Hematopoietic multipotent progenitor cell treated with erythropoietin and hydrocortisone succinate and interleukin-3 and kit ligand, for 15 days (in vitro differentiated cells): ENCODE data around the gene SMAP2.
"Not testable (repeated sequence)": the region's sequence is repeated elsewhere in the genome, so short reads cannot be mapped to it uniquely, and the experiment has no call there.

ENCODE experiments used
- DNase-seq: peaks from one replicate; pipeline ENCODE4 v3.0.0-alpha.2; 2015; ENCODE audit warnings: low spot score

SMAP2 gene

GRCh38 chr1:40373323-40374283, at the start of gene SMAP2:
TSS of gene SMAP2 (plus strand) at chr1:40373727. CDS start at chr1:40374121, 394 bp downstream.
- DNase-seq: peak; percentile 97

DNA sequence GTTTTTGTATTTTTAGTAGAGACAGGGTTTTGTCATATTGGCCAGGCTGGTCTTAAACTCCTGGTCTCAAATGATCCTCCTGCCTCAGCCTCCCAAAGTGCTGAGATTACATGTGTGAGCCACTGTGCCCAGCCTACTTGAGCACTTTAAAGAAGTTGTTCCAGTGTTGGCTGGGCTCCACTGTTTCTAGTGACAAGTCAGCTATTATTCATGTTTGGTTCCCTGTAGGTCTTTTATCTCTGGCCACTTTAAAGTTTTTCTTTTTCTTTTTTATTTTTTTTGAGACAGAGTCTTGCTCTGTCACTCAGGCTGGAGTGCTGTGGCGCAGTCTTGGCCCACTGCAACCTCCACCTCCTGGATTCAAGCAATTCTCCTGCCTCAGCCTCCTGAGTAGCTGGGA, 42.1 kb upstream of the SMAP2 start:
- DNase-seq: not testable (repeated sequence)

DNA sequence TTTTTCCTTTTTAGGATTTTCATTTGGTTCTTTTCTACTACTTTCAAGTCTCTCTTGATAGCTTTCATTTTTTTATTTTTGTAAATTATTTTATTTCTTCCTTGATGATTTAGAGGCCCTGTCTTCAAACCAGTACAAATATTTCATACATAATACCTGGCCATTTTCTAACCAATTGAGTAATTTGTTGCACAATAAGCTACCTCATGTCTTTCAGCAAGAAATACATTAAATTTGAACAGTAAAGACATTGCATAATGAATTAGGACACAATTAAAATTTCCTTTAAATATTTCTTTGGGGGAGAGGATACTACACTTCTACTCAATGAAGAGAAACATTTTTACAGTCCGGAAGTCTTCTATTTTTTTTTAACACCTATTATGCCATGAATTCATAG, 40.8 kb upstream of the SMAP2 start:
- no peak for DNase-seq

GRCh38 chr1:40337443-40337842, 36.1 kb upstream of the SMAP2 start:
- DNase-seq: no peak

- DNase-seq: peak; percentile 85
Observed at GRCh38 chr1:40338745-40339419, 34.6 kb upstream of the SMAP2 start.

DNA sequence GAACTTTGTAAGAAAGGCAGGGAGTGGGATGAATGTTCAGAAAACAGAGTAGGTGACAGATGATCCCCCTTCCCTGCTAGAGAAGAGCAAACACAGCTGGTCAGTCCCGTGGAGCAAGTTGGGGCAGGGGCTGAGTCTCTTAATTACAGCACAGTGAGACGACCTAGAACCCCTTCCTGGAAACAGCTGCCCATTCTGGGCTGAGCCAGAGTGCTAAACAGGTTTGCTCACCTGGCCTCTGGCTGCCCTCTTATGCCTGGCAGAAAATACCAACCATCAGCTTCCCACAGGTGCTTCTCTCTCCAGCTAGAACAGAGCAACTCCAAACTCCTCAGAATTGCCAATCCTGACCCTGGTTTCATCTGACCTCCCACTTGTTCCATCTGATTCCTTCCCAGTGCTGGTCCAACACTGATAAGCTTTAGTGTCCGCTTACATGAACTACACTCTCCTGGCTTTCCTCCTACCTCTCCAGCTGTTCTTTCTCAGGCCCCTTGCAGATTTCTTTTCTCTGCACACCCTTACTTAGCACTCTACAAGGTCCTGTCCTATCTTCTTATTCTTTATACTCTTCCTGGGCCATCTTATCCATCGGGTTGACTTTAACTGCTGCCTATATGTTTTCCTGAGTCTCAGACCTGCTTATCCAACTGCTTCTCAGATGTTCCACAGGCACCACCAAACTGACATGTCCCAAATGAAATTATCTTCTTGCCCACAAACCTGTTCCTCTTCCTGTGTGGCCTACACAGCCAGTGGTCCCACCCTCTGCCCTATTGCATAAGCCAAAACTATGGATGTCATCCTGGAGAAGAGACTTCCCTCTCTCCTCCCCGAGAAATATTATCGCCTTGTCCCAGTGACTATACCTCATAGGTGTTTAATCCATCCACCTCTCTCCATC, 33.9 kb upstream of the SMAP2 start:
- no peak for DNase-seq

- no peak for DNase-seq
Observed at GRCh38 chr1:40341491-40342380, 31.8 kb upstream of the SMAP2 start.

DNA sequence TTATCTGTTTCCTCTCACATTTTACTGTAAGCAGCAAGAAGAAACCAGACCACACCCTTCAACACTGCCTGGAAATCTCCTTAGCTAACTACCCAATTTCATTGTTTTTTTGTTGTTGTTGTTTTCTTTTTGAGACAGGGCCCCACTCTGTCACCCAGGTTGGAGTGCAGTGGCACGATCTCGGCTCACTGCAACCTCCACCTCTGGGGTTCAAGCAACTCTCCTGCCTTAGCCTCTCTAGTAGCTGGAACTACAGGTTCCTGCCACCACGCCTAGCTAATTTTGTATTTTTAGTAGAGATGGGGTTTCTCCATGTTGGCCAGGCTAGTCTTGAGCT, 31.2 kb upstream of the SMAP2 start:
- not testable (repeated sequence) for DNase-seq

DNA sequence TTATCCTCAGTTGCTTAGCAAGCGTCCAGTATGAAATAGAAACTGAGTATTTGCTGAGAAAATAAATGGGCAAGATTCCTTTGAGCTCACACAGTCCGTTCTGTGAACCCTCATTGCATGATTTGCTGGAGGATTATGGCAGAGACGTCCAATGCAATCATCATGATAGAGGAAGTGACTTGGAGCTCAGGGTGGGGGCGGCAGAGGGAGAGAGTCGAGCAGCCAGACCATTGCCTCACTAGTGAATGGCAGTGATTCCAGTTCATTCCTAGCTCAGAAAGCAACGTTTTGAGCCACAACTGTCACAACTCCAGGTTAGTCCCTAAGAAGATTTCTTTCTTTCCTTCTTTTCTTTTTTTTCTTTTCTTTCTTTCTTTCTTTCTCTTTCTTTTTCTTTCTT, 28.9 kb upstream of the SMAP2 start:
- DNase-seq: no peak

- no peak for DNase-seq
Observed at GRCh38 chr1:40350391-40350790, 23.1 kb upstream of the SMAP2 start.

GRCh38 chr1:40351124-40351523, 22.4 kb upstream of the SMAP2 start:
- no peak for DNase-seq

GRCh38 chr1:40352126-40352525, 21.4 kb upstream of the SMAP2 start:
- no peak for DNase-seq

DNA sequence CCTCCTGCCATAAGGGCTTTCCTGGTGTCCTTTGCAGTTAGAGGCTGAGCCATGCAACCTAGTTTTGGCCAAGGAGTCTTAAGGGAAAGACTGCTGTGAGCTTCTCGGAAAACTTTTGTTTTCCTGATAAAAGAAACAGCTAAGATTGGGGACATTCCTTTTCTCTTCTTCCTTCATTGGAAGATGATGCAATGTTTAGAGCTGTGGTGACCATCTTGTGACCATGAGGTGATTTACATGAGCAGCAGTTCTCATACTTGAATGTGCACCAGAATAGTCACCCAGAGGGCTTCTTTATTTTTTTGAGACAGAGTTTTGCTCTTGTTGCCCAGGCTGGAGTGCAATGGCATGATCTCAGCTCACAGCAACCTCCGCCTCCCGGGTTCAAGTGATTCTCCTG, 20.4 kb upstream of the SMAP2 start:
- DNase-seq: no peak

GRCh38 chr1:40357625-40358024, 15.9 kb upstream of the SMAP2 start:
- no peak for DNase-seq

DNA sequence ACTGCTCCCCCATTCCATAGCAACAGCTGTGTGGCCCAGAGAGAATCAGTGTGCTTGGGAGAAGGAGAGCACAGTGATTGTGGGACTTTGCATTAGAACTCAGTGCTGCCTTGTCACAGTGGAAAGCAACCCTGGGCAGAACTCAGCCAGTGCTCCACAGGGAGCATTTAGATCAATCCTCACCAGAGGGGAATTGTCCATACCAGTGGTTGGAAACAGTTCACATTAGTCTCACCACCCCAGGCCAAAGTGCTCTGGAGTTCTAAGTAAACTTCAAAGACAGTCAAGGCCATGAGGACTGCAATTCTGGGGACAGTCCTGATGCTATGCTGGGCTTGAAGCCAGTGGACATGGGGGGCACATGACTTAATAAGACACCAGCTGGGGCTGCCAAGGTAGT, 12.9 kb upstream of the SMAP2 start:
- no peak for DNase-seq

- no peak for DNase-seq
Observed at GRCh38 chr1:40361201-40361600, 12.3 kb upstream of the SMAP2 start.

GRCh38 chr1:40361637-40362036, 11.9 kb upstream of the SMAP2 start:
- no peak for DNase-seq

DNA sequence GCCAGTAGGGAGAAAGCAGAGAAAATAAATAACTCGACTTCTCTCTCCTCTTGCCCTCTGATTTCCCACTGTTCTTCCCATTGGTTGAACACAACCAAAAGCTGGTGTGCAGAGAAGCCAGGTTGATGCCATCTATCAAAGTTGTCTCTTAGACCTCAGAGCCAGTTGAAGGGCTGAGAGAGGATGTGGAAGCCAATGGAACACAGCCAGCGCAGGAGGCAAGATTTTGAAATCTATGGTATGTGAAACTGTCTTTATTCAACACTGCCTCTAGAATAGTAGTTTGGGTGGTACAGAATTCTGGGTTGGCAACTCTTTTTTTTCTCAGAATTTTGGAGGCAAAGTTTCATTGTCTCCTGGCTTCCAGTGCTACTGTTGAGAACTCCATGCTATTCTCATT, 11.3 kb upstream of the SMAP2 start:
- DNase-seq: no peak

DNA sequence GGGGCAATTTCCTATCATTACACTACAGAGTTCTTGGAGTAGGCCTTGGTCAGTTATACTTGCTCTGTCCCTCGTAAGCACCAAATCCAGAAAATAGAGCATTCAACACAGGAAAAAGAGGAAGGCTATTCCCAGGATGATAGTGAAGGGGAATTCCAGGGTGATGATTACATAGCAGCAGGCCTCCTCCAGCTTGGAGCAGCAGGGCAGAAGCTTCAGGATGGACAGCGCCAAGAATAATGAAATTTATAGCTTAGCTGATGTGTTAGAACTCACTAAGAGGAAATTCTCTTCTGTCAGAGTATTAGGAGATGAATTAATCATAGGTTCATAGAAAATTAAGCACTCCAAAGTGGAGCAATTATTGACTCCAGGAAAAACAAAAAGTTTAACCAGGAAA, 10.8 kb upstream of the SMAP2 start:
- no peak for DNase-seq

- no peak for DNase-seq
Observed at GRCh38 chr1:40363721-40364120, 9.8 kb upstream of the SMAP2 start.

DNA sequence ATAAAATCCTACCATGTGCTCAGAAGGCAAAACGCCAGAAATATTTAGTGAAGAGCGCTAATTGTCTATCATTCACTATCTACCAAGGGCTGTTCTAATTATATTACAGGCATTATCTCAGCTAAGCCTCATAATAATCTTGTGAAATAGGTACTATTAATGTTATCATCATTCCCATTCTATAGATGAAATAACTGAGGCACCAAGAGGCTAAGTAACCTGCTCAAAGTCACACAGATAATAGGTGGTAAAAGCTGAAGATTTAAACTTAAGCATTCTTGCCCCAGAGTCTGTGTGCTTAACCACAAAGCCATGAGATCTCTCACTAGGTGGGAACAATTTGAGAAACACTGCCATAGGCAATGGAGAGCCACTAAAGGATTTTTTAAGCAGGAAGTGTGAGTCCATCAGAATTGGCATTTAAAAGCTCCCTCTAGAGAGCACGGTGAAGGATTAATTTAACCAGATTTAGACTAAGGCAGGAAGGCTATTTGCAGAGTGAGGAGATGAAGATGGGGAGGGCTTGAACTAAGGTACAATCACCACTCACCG, 1.7 kb upstream of the SMAP2 start:
- DNase-seq: no peak
